PC-3 (cell line): ENCODE results near the gene CHTOP. TPM values are rescaled to one million over a fixed set of nuclear protein-coding genes. Genes with fewer than 3 reads are reported as not detected.
A peak's percentile ranks its signal among the peaks of the same experiment; 100 is the strongest.

Experiments
- ATAC-seq: fragments of 200-7000 bp; cut with Tn5 transposase; 2 replicates; pipeline ENCODE4 v1.9.1; 2020; ENCODE audit warnings: mild to moderate bottlenecking, moderate library complexity
- BruUV-seq: library from RNA; stranded (reverse); fragments of 400-500 nt; replicated peaks from 2 replicates; lab custom pipeline; 2021; lab: Mats Ljungman, UMichigan
- CTCF ChIA-PET: fragments of 300-600 bp; sonication (Branson Sonifier 250); formaldehyde crosslinking; loops from one replicate; lab custom pipeline; 2022; ENCODE audit warnings: antibody characterized with exemption; lab: Charles Lee
- POLR2A ChIA-PET: fragments of 300-600 bp; sonication (Branson Sonifier 250); formaldehyde crosslinking; loops from one replicate; lab custom pipeline; 2022; ENCODE audit warnings: antibody characterized with exemption; ENCODE audit not compliant: unreplicated experiment; lab: Charles Lee
- DNase-seq: peaks from one replicate; pipeline ENCODE4 v3.0.0-alpha.2; 2015
- H2AFZ ChIP-seq: fragments of 300-600 bp; sonication (generic); 2 replicates; pipeline ENCODE4 v1.6.0; 2016; ENCODE audit warnings: antibody characterized with exemption, low read length
- H3F3A ChIP-seq: fragments of 300-600 bp; sonication (generic); one replicate; pipeline ENCODE4 v1.6.0; 2017; ENCODE audit warnings: antibody characterized with exemption, low read length, control low read depth, mild to moderate bottlenecking; ENCODE audit not compliant: unreplicated experiment
- H3K27ac ChIP-seq: fragments of 300-600 bp; sonication (generic); 2 replicates; pipeline ENCODE4 v1.5.1; 2016; ENCODE audit warnings: mild to moderate bottlenecking, low read length
- H3K27me3 ChIP-seq: fragments of 300-600 bp; sonication (generic); 2 replicates; pipeline ENCODE4 v1.6.1; 2016; ENCODE audit warnings: low read length, mixed read lengths
- H3K36me3 ChIP-seq: fragments of 300-600 bp; sonication (generic); 2 replicates; pipeline ENCODE4 v1.6.1; 2016; ENCODE audit warnings: low read depth, mixed run types, low read length, mixed read lengths
- H3K4me1 ChIP-seq: fragments of 300-600 bp; sonication (generic); 2 replicates; pipeline ENCODE4 v1.5.1; 2016; ENCODE audit warnings: low read length; ENCODE audit not compliant: insufficient read depth
- H3K4me2 ChIP-seq: fragments of 300-600 bp; sonication (generic); 2 replicates; pipeline ENCODE4 v1.6.0; 2016; ENCODE audit warnings: low read length
- H3K4me3 ChIP-seq: fragments of 300-600 bp; sonication (generic); 2 replicates; pipeline ENCODE4 v1.5.1; 2016; ENCODE audit warnings: mild to moderate bottlenecking, low read length, mixed read lengths
- H3K79me2 ChIP-seq: fragments of 300-600 bp; sonication (generic); 2 replicates; pipeline ENCODE4 v1.6.1; 2017; ENCODE audit warnings: low read length, mixed read lengths
- H3K9ac ChIP-seq: fragments of 300-600 bp; sonication (generic); 2 replicates; pipeline ENCODE4 v1.6.0; 2016; ENCODE audit warnings: mild to moderate bottlenecking, low read length
- H3K9me2 ChIP-seq: fragments of 300-600 bp; sonication (generic); replicated peaks from 2 replicates; pipeline ENCODE4 v1.6.1; 2016; ENCODE audit warnings: mixed run types, low read length, mixed read lengths
- H3K9me3 ChIP-seq: fragments of 300-600 bp; sonication (generic); 2 replicates; pipeline ENCODE4 v1.6.1; 2016; ENCODE audit warnings: low read length, mixed read lengths
- H4K20me1 ChIP-seq: fragments of 300-600 bp; sonication (generic); 2 replicates; pipeline ENCODE4 v1.6.1; 2016; ENCODE audit warnings: low read length, mixed read lengths
- CTCF ChIP-seq: fragments of 300-600 bp; sonication (generic); conservative IDR thresholded peaks from 2 replicates; pipeline ENCODE4 v1.5.1; 2017; ENCODE audit warnings: antibody characterized with exemption, low read depth, mild to moderate bottlenecking, low read length
- EZH2 ChIP-seq: fragments of 300-600 bp; sonication (generic); IDR thresholded peaks from one replicate; pipeline ENCODE4 v1.6.1; 2017; ENCODE audit warnings: antibody characterized with exemption, mild to moderate bottlenecking, low read length; ENCODE audit not compliant: unreplicated experiment
- EZH2phosphoT487 ChIP-seq: fragments of 300-600 bp; sonication (generic); IDR thresholded peaks from 2 replicates; pipeline ENCODE4 v1.6.1; 2018; ENCODE audit warnings: mild to moderate bottlenecking, antibody characterized with exemption, low read length, borderline replicate concordance
- intact Hi-C: fragments of 100-400 bp; cut with micrococcal nuclease; formaldehyde crosslinking; loops from 2 replicates; pipeline ENCODE4 v1.9.0; 2023
- total RNA-seq: library from RNA; depleted of rRNA; stranded (reverse); fragments of >200 nt; gene quantifications from 2 replicates; pipeline ENCODE4 v1.2.3, GENCODE V29; 2014

CHTOP gene
- total RNA-seq, 1 experiment from 2014 or later = 101 TPM

GRCh38 chr1:153598309-153599172 is 35.3 kb upstream of the CHTOP start:
- H3K9me3 ChIP-seq = no peaks in the 10 kb centered on the region
- ChIA-PET CTCF (interaction anchor here (1.0 kb wide), 1 partner anchor 26 kb away, joined by 8 read pairs; no protein-coding TSS in a partner anchor), POLR2A (interaction anchor here (0.6 kb wide), 1 partner anchor 22 kb away, joined by 6 read pairs; no protein-coding TSS in a partner anchor)
- H3K9me2 ChIP-seq = no peaks in the 10 kb centered on the region
- H2AFZ ChIP-seq = no peak overlapping the region
- H3K9ac ChIP-seq = no peak overlapping the region
- no peaks in the 10 kb centered on the region for H4K20me1 ChIP-seq
- no peaks in the 10 kb centered on the region for H3K4me1 ChIP-seq
- TF ChIP-seq CTCF (no peak), EZH2 (no peak), EZH2phosphoT487 (no peak)
- H3K4me2 ChIP-seq = no peak overlapping the region
- no peaks in the 10 kb centered on the region for H3F3A ChIP-seq
- intact Hi-C loops = no loop called here
- no peaks in the 10 kb centered on the region for H3K79me2 ChIP-seq
- no peak overlapping the region for H3K27ac ChIP-seq
- peaks cover 7% of the 10 kb centered on the region; the same call in 1 of the 2 replicates for H3K36me3 ChIP-seq
- no peak for DNase-seq
- H3K4me3 ChIP-seq = no peak overlapping the region
- no peaks in the 10 kb centered on the region for H3K27me3 ChIP-seq
- ATAC-seq = peak; percentile 26
- no TSS peak for BruUV-seq

DNA sequence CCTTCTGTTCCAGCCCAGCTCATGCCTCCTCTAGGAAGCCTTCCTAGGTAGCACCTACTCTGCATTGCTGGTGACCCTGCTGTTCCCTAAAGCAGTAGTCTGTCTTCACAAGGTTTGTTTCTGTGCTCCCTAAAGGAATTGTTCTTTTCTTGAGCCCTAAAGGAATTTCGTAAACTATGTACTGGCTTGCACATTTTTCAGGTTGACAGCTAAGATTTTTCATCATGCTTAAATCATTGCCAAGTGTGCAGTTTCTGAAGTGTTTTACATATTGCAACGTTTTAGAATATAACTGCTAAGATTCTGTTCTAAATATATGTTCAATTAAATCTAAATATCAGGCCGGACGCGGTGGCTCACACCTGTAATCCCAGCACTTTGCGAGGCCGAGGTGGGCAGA is 34.0 kb upstream of the CHTOP start:
- H2AFZ ChIP-seq = no peak overlapping the region
- no peaks in the 10 kb centered on the region for H3K27me3 ChIP-seq
- H3K4me2 ChIP-seq = no peak overlapping the region
- ChIA-PET CTCF (no interaction called here), POLR2A (no interaction called here)
- H3K27ac ChIP-seq = no peak overlapping the region
- BruUV-seq = no TSS peak
- intact Hi-C loops = no loop called here
- DNase-seq (no peak), ATAC-seq (no peak)
- H3K36me3 ChIP-seq = peaks cover 10% of the 10 kb centered on the region
- H3F3A ChIP-seq = no peaks in the 10 kb centered on the region
- no peaks in the 10 kb centered on the region for H3K9me2 ChIP-seq
- no peaks in the 10 kb centered on the region for H3K79me2 ChIP-seq
- H3K4me3 ChIP-seq = no peak overlapping the region
- no peaks in the 10 kb centered on the region for H3K4me1 ChIP-seq
- H4K20me1 ChIP-seq = no peaks in the 10 kb centered on the region
- H3K9ac ChIP-seq = no peak overlapping the region
- no peaks in the 10 kb centered on the region for H3K9me3 ChIP-seq
- TF ChIP-seq EZH2phosphoT487 (no peak), CTCF (no peak), EZH2 (no peak)

- Histone ChIP-seq H3K36me3 (peaks cover 35% of the 10 kb centered on the region), H3K27me3 (no peaks in the 10 kb centered on the region), H3K9me2 (no peaks in the 10 kb centered on the region), H3K27ac (no peak overlapping the region), H3F3A (no peaks in the 10 kb centered on the region), H3K4me3 (no peak overlapping the region), H3K4me2 (no peak overlapping the region), H3K4me1 (peaks cover 10% of the 10 kb centered on the region), H2AFZ (no peak overlapping the region), H3K9ac (no peak overlapping the region), H3K9me3 (no peaks in the 10 kb centered on the region), H3K79me2 (peaks cover 14% of the 10 kb centered on the region), H4K20me1 (no peaks in the 10 kb centered on the region)
- CTCF ChIA-PET = no interaction called here
- POLR2A ChIA-PET = no interaction called here
- DNase-seq = no peak
- TF ChIP-seq CTCF = no peak
- TF ChIP-seq EZH2phosphoT487 = no peak
- no peak for TF ChIP-seq EZH2
- 0 out of 2 replicates have a peak, but pooled peaks have one; percentile 5 for ATAC-seq
- BruUV-seq = no TSS peak
- intact Hi-C loops = no loop called here
Observed at GRCh38 chr1:153602749-153603148, 31.1 kb upstream of the CHTOP start.
